Left ventricle myocardium inferior (tissue), 1 donor: ENCODE measurements around the gene GBA3. TPM values are rescaled to one million over a fixed set of nuclear protein-coding genes. Genes with fewer than 3 reads are reported as not detected.

Source experiments
- DNase-seq: peaks from one replicate; pipeline ENCODE4 v3.0.0-alpha.2; 2020
- H3K27ac ChIP-seq: fragments of 200-600 bp; replicated peaks from 2 replicates; pipeline ENCODE4 v1.8.0; 2021
- H3K27me3 ChIP-seq: fragments of 200-600 bp; 2 replicates; pipeline ENCODE4 v1.8.0; 2021; ENCODE audit warnings: low read depth
- H3K36me3 ChIP-seq: fragments of 200-600 bp; 2 replicates; pipeline ENCODE4 v1.8.0; 2021
- H3K4me1 ChIP-seq: fragments of 200-600 bp; 2 replicates; pipeline ENCODE4 v1.8.0; 2021
- H3K4me3 ChIP-seq: fragments of 200-600 bp; 2 replicates; pipeline ENCODE4 v1.8.0; 2021; ENCODE audit warnings: mild to moderate bottlenecking, moderate library complexity
- H3K9me3 ChIP-seq: fragments of 200-600 bp; replicated peaks from 2 replicates; pipeline ENCODE4 v1.8.0; 2021
- intact Hi-C: fragments of 100-400 bp; cut with micrococcal nuclease; formaldehyde crosslinking; loops from one replicate; pipeline ENCODE4 v1.11.0; 2022
- total RNA-seq: library from RNA; stranded (reverse); fragmentation: NEBNext Ultra II Directional; extraction: Animal tissue kit (Norgen Biotek cat#: 25700); gene quantifications from one replicate; pipeline ENCODE4 v1.2.1, GENCODE V29; 2021
- TF ChIP-seq, protein P1 (sequence below): fragments of 200-600 bp; IDR thresholded peaks from 2 replicates; pipeline ENCODE4 v1.8.0; 2021; ENCODE audit warnings: antibody characterized with exemption, mild to moderate bottlenecking, borderline replicate concordance
- donor health status: DM: no; HTN: yes; CAD: no; lungs with severe emphysema.

The GBA3 gene
- total RNA-seq, 1 donor from 2014 or later: not detected

- TF ChIP-seq, protein P1, sequence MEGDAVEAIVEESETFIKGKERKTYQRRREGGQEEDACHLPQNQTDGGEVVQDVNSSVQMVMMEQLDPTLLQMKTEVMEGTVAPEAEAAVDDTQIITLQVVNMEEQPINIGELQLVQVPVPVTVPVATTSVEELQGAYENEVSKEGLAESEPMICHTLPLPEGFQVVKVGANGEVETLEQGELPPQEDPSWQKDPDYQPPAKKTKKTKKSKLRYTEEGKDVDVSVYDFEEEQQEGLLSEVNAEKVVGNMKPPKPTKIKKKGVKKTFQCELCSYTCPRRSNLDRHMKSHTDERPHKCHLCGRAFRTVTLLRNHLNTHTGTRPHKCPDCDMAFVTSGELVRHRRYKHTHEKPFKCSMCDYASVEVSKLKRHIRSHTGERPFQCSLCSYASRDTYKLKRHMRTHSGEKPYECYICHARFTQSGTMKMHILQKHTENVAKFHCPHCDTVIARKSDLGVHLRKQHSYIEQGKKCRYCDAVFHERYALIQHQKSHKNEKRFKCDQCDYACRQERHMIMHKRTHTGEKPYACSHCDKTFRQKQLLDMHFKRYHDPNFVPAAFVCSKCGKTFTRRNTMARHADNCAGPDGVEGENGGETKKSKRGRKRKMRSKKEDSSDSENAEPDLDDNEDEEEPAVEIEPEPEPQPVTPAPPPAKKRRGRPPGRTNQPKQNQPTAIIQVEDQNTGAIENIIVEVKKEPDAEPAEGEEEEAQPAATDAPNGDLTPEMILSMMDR: no peak
- Histone ChIP-seq H3K9me3 (no peaks in the 10 kb centered on the region), H3K36me3 (no peaks in the 10 kb centered on the region), H3K4me1 (no peaks in the 10 kb centered on the region), H3K4me3 (no peak overlapping the region), H3K27ac (no peak overlapping the region), H3K27me3 (peaks cover 10% of the 10 kb centered on the region)
- DNase-seq: no peak
- intact Hi-C loops: loop anchor here (5.0 kb wide), 1 partner anchor 277 kb away; no protein-coding TSS in a partner anchor
Measured at GRCh38 chr4:22689428-22689827, 3.3 kb upstream of the GBA3 start.

- H3K4me1 ChIP-seq: no peaks in the 10 kb centered on the region
- H3K36me3 ChIP-seq: no peaks in the 10 kb centered on the region
- intact Hi-C loops: loop anchor here (10.0 kb wide), 1 partner anchor 900 kb away; no protein-coding TSS in a partner anchor
- no peak for DNase-seq
- H3K27ac ChIP-seq: no peak overlapping the region
- H3K9me3 ChIP-seq: no peaks in the 10 kb centered on the region
- TF ChIP-seq, protein P1: no peak
- H3K27me3 ChIP-seq: peaks cover 10% of the 10 kb centered on the region
- no peak overlapping the region for H3K4me3 ChIP-seq
Measured at GRCh38 chr4:22695029-22695428, 2.3 kb downstream of the GBA3 start.

DNA sequence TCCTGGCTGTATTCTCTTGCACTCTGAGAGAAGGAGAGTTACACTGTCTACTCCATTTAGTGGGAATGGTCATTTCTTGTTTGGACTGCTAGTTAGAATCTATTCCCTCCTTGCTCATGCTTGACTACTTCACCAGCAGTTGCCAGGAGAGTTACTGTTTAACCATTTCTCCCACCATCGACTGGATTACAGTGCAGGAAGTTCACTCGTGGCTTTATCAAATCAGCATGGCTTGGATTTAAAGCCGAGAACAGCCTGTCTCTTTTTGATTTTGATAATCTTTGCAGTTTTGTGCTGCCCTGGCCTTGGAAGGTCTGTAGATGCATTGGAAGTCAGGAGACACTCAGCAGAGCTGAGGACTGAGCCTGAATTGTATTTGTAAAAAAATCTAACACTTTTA lies 3.2 kb downstream of the GBA3 start:
- intact Hi-C loops: loop anchor here (10.0 kb wide), 1 partner anchor 901 kb away; no protein-coding TSS in a partner anchor
- Histone ChIP-seq H3K27me3 (peaks cover 10% of the 10 kb centered on the region), H3K9me3 (peaks cover 5% of the 10 kb centered on the region), H3K36me3 (no peaks in the 10 kb centered on the region), H3K4me3 (no peak overlapping the region), H3K27ac (no peak overlapping the region), H3K4me1 (no peaks in the 10 kb centered on the region)
- TF ChIP-seq, protein P1: no peak
- DNase-seq: no peak

- Histone ChIP-seq H3K9me3 (peaks cover 13% of the 10 kb centered on the region), H3K4me1 (no peaks in the 10 kb centered on the region), H3K27ac (no peak overlapping the region), H3K4me3 (no peak overlapping the region), H3K36me3 (no peaks in the 10 kb centered on the region), H3K27me3 (no peaks in the 10 kb centered on the region)
- no peak for DNase-seq
- intact Hi-C loops: no loop called here
- TF ChIP-seq, protein P1: no peak
Measured at GRCh38 chr4:22703912-22704311, 11.2 kb downstream of the GBA3 start.

- intact Hi-C loops: no loop called here
- H3K4me3 ChIP-seq: no peak overlapping the region
Measured at GRCh38 chr4:22707390-22707789, 14.7 kb downstream of the GBA3 start.

More at GRCh38 chr4:22707390-22707789, 14.7 kb downstream of the GBA3 start:
- DNase-seq: no peak
- TF ChIP-seq, protein P1: no peak
- no peaks in the 10 kb centered on the region for H3K27me3 ChIP-seq
- no peaks in the 10 kb centered on the region for H3K36me3 ChIP-seq
- H3K9me3 ChIP-seq: no peaks in the 10 kb centered on the region
- no peak overlapping the region for H3K27ac ChIP-seq
- no peaks in the 10 kb centered on the region for H3K4me1 ChIP-seq
